HepG2 (cell line): ENCODE results near the gene KIF1B. TPM values are rescaled to one million over a fixed set of nuclear protein-coding genes. Genes with fewer than 3 reads are reported as not detected.
A peak's percentile ranks its signal among the peaks of the same experiment; 100 is the strongest.

ENCODE experiments used
- ATAC-seq: fragments of 200-7000 bp; cut with Tn5 transposase; 3 replicates; pipeline ENCODE4 v1.9.1; 2020; ENCODE audit warnings: mild to moderate bottlenecking, moderate library complexity
- BruUV-seq: library from RNA; stranded (reverse); fragments of 400-500 nt; replicated peaks from 2 replicates; lab custom pipeline; 2021; lab: Mats Ljungman, UMichigan
- CTCF ChIA-PET: fragments of 300-600 bp; formaldehyde crosslinking; extraction: SDS; loops from one replicate; lab custom pipeline; 2021; ENCODE audit warnings: low total read pairs, inconsistent platforms, low intra/inter-chr PET ratio; lab: Yijun Ruan, JAX
- POLR2A ChIA-PET: fragments of 350-600 bp; sonication (Branson Sonifier 250); formaldehyde crosslinking; loops from one replicate; lab custom pipeline; 2020; ENCODE audit warnings: antibody characterized with exemption, inconsistent platforms; lab: Yijun Ruan, JAX
- DNase-seq: peaks from one replicate; pipeline ENCODE4 v3.0.0-alpha.2; 2015; ENCODE audit warnings: low spot score
- FAIRE-seq: peaks from 3 replicates; lab custom pipeline; 2011; peaks lifted over from hg19 to GRCh38; lab: Jason Lieb, UNC
- H2AFZ ChIP-seq: one replicate; pipeline ENCODE4 v1.6.1; 2011; ENCODE audit warnings: low read length, inconsistent platforms
- H3K27ac ChIP-seq: fragments of 300-600 bp; 3 replicates; pipeline ENCODE4 v1.8.0; 2011; ENCODE audit warnings: mixed run types, mild to moderate bottlenecking, mixed read lengths, low read length, inconsistent platforms; ENCODE audit not compliant: insufficient read depth; ENCODE audit errors: extremely low read length
- H3K27me3 ChIP-seq, 2 experiments: fragments of 200-600 bp in 1 of 2; 2 replicates in 1 of 2; 3 replicates in 1 of 2; pipeline versions ENCODE4 v1.6.0 to v1.8.0; 2011; ENCODE audit warnings: low read length in 2 of 2, mild to moderate bottlenecking in 2 of 2, moderate library complexity in 2 of 2, inconsistent platforms in 1 of 2; ENCODE audit not compliant: insufficient read depth in 2 of 2, control insufficient read depth in 1 of 2
- H3K36me3 ChIP-seq, 2 experiments: fragments of 200-600 bp in 1 of 2; replicated peaks in 1 of 2; 2 replicates in 1 of 2; 3 replicates in 1 of 2; pipeline versions ENCODE4 v1.5.1 to v1.8.0; 2011; ENCODE audit warnings: low read length in 2 of 2, inconsistent platforms in 1 of 2; ENCODE audit not compliant: insufficient read depth in 2 of 2, control insufficient read depth in 1 of 2
- H3K4me1 ChIP-seq: 2 replicates; pipeline ENCODE4 v1.5.1; 2012; ENCODE audit warnings: low read length, inconsistent platforms; ENCODE audit not compliant: insufficient read depth
- H3K4me2 ChIP-seq: 2 replicates; pipeline ENCODE4 v1.6.0; 2011; ENCODE audit warnings: low read depth, low read length, inconsistent platforms
- H3K4me3 ChIP-seq, 3 experiments: fragments of 200-600 bp in 1 of 3; sonication (generic), shearing (Covaris generic) in 1 of 3; replicated peaks in 1 of 3; 2 replicates each; pipeline ENCODE4 v1.5.1; 2011 to 2016; ENCODE audit warnings: low read length in 3 of 3, inconsistent platforms in 2 of 3, low read depth in 2 of 3, mild to moderate bottlenecking in 2 of 3, control low read depth in 1 of 3, mixed read lengths in 1 of 3; ENCODE audit not compliant: insufficient read depth in 1 of 3
- H3K79me2 ChIP-seq: one replicate; pipeline ENCODE4 v1.6.1; 2011; ENCODE audit warnings: low read length, inconsistent platforms; ENCODE audit not compliant: insufficient read depth
- H3K9ac ChIP-seq: 2 replicates; pipeline ENCODE4 v1.6.0; 2011; ENCODE audit warnings: mild to moderate bottlenecking, low read depth, low read length, inconsistent platforms; ENCODE audit not compliant: insufficient read depth
- H3K9me3 ChIP-seq: 2 replicates; pipeline ENCODE4 v1.5.1; 2012; ENCODE audit warnings: mild to moderate bottlenecking, low read length
- H4K20me1 ChIP-seq: 2 replicates; pipeline ENCODE4 v1.6.0; 2011; ENCODE audit warnings: inconsistent platforms, mild to moderate bottlenecking, low read length, moderate library complexity; ENCODE audit not compliant: insufficient read depth
- AFF4 ChIP-seq: sonication (generic); formaldehyde crosslinking; IDR thresholded peaks from 2 replicates; pipeline ENCODE4 v1.4.0; 2020; ENCODE audit warnings: missing genetic modification reagents
- ERF ChIP-seq: IDR thresholded peaks from 2 replicates; pipeline ENCODE4 v1.6.1; 2018; ENCODE audit warnings: missing biosample characterization, missing genetic modification reagents
- FOXA3 ChIP-seq: IDR thresholded peaks from 2 replicates; pipeline ENCODE4 v1.6.1; 2016; ENCODE audit warnings: missing genetic modification reagents, missing compliant biosample characterization
- HNRNPLL ChIP-seq: fragments of 200-400 bp; formaldehyde crosslinking; IDR thresholded peaks from 2 replicates; pipeline ENCODE4 v1.6.1; 2017; ENCODE audit warnings: mild to moderate bottlenecking, low read depth, low read length; ENCODE audit not compliant: poor library complexity, severe bottlenecking
- MIER3 ChIP-seq: IDR thresholded peaks from 2 replicates; pipeline ENCODE4 v1.6.1; 2016; ENCODE audit warnings: missing compliant biosample characterization, borderline replicate concordance
- PHF20 ChIP-seq: sonication (generic); formaldehyde crosslinking; IDR thresholded peaks from 2 replicates; pipeline ENCODE4 v1.5.0; 2020; ENCODE audit warnings: mild to moderate bottlenecking, missing genetic modification reagents
- POGK ChIP-seq: sonication (generic); formaldehyde crosslinking; conservative IDR thresholded peaks from 2 replicates; pipeline ENCODE4 v1.8.0; 2022; ENCODE audit warnings: mild to moderate bottlenecking, moderate library complexity, missing genetic modification reagents
- SAP130 ChIP-seq: IDR thresholded peaks from 2 replicates; pipeline ENCODE4 v1.6.1; 2016; ENCODE audit warnings: low read depth
- SOX13 ChIP-seq, 3 experiments: fragments of 450-650 bp in 1 of 3; sonication (generic) in 1 of 3; formaldehyde crosslinking in 1 of 3; IDR thresholded peaks in 2 of 3; conservative IDR thresholded peaks in 1 of 3; 2 replicates each; pipeline versions ENCODE4 v1.5.0 to v1.6.1; 2016 to 2020; ENCODE audit warnings: antibody characterized with exemption in 1 of 3, mild to moderate bottlenecking in 1 of 3, missing compliant biosample characterization in 1 of 3, missing genetic modification reagents in 1 of 3, moderate library complexity in 1 of 3
- SOX6 ChIP-seq, 2 experiments: fragments of 450-650 bp in 1 of 2; sonication (generic) in 1 of 2; formaldehyde crosslinking in 1 of 2; IDR thresholded peaks; 2 replicates each; pipeline versions ENCODE4 v1.4.0 to v1.6.1; 2017 to 2020; ENCODE audit warnings: antibody characterized with exemption in 1 of 2, mild to moderate bottlenecking in 1 of 2, missing genetic modification reagents in 1 of 2
- TEAD3 ChIP-seq: optimal IDR thresholded peaks from 2 replicates; pipeline ENCODE3; 2016; ENCODE audit warnings: borderline replicate concordance
- TIGD3 ChIP-seq: sonication (generic); formaldehyde crosslinking; IDR thresholded peaks from 2 replicates; pipeline ENCODE4 v1.5.1; 2020; ENCODE audit warnings: mild to moderate bottlenecking, missing genetic modification reagents, borderline replicate concordance
- ZNF121 ChIP-seq: sonication (generic); formaldehyde crosslinking; IDR thresholded peaks from 2 replicates; pipeline ENCODE4 v1.5.0; 2020; ENCODE audit warnings: mild to moderate bottlenecking, missing genetic modification reagents
- ZNF224 ChIP-seq: sonication (generic); formaldehyde crosslinking; IDR thresholded peaks from 2 replicates; pipeline ENCODE4 v1.5.0; 2020; ENCODE audit warnings: mild to moderate bottlenecking, missing genetic modification reagents
- ZNF547 ChIP-seq: sonication (generic); formaldehyde crosslinking; IDR thresholded peaks from 2 replicates; pipeline ENCODE4 v1.5.1; 2020; ENCODE audit warnings: mild to moderate bottlenecking, missing genetic modification reagents
- ZNF790 ChIP-seq: sonication (generic); formaldehyde crosslinking; IDR thresholded peaks from 2 replicates; pipeline ENCODE4 v1.8.0; 2022; ENCODE audit warnings: missing genetic modification reagents, mild to moderate bottlenecking, borderline replicate concordance
- WGBS: methylation state at CpG from one replicate; pipeline ENCODE4 v1.1.6; 2017; ENCODE audit warnings: low lambda C conversion rate; 5-methylcytosine and 5-hydroxymethylcytosine counted together
- in situ Hi-C: cut with HindIII; loops from 2 replicates; pipeline ENCODE4 v1.10.0; 2017; ENCODE audit warnings: low pct_unique_long_range_greater_than_20kb; ENCODE audit not compliant: extremely low pct_ligation_motif_present
- intact Hi-C: fragments of 100-400 bp; cut with micrococcal nuclease; formaldehyde crosslinking; loops from one replicate; pipeline ENCODE4 v1.10.0; 2022; ENCODE audit not compliant: unreplicated experiment
- polyA plus RNA-seq, 8 experiments: library from polyadenylated mRNA; depleted of rRNA in 3 of 8; stranded (reverse) in 7 of 8; unstranded in 1 of 8; fragments of >200 nt; fragmentation: Illumina TruSeq in 4 of 8; extraction: Trizol in 4 of 8; gene quantifications; 2 replicates each; pipeline versions ENCODE4 v1.2.1 to v1.2.3, GENCODE V29; 2011 to 2016; ENCODE audit warnings: low read depth in 4 of 8, missing spikeins in 1 of 8, mixed read lengths in 1 of 8; ENCODE audit not compliant: insufficient read depth in 1 of 8
- total RNA-seq, 5 experiments: library from RNA; depleted of rRNA; stranded (reverse); fragments of >200 nt; fragmentation: Illumina TruSeq; extraction: Trizol; gene quantifications; 2 replicates each; pipeline ENCODE4 v1.2.3, GENCODE V29; 2016; ENCODE audit warnings: low read depth in 1 of 5

Gene KIF1B
- total and polyA plus RNA-seq, 2 of the 13 experiments (the other 11 are each of a cell fraction or from before 2014, with no cell fraction given) = 26.7 to 32.5 TPM

GRCh38 chr1:10211805-10212410, 1.5 kb downstream of the KIF1B start:
- FAIRE-seq = peak; percentile 32
- ATAC-seq = peak; percentile 6
- no peaks in the 10 kb centered on the region; a peak in 1 of 5 replicates for H3K27me3 ChIP-seq
- TF ChIP-seq FOXA3 (CRISPR knock-in tag) = 0 out of 2 replicates have a peak, but pooled peaks have one; percentile 12
- TF ChIP-seq TEAD3 (CRISPR knock-in tag) = peak; percentile 4
- no peak for TF ChIP-seq ZNF224 (CRISPR knock-in tag)
- peak; percentile 5; the same call in 1 of the 2 replicates for TF ChIP-seq SAP130 (CRISPR knock-in tag)
- no peak for TF ChIP-seq SOX6 (IDR thresholded peaks at IDR 0.05)
- peak; percentile 34 for TF ChIP-seq SOX6 (CRISPR knock-in tag; IDR thresholded peaks at IDR 0.05)
- peak; percentile 7; the same call in 1 of the 2 replicates for TF ChIP-seq SOX13 (IDR thresholded peaks at IDR 0.05)
- TF ChIP-seq SOX13 (CRISPR knock-in tag; conservative IDR thresholded peaks at IDR 0.05 in 1 of 2, IDR thresholded peaks at IDR 0.05 in 1 of 2) = no peak
- TF ChIP-seq MIER3 (CRISPR knock-in tag) = 0 out of 2 replicates have a peak, but pooled peaks have one; percentile 30
- no peak for TF ChIP-seq ZNF790 (CRISPR knock-in tag)
- 0 out of 2 replicates have a peak, but pooled peaks have one; percentile 30 for TF ChIP-seq PHF20 (CRISPR knock-in tag)
- no peak for TF ChIP-seq ZNF547 (CRISPR knock-in tag)
- no peak for TF ChIP-seq POGK (CRISPR knock-in tag)
- TF ChIP-seq HNRNPLL = no peak
- no peak for TF ChIP-seq ZNF121
- no peak for TF ChIP-seq TIGD3 (CRISPR knock-in tag)
- TF ChIP-seq ERF (CRISPR knock-in tag) = no peak
- TF ChIP-seq AFF4 (CRISPR knock-in tag) = no peak

More at GRCh38 chr1:10211805-10212410, 1.5 kb downstream of the KIF1B start:
- Histone ChIP-seq H4K20me1 (peaks cover 28% of the 10 kb centered on the region), H2AFZ (no peak overlapping the region), H3K4me2 (peak overlapping the region; percentile 90), H3K4me3 (peak overlapping the region; percentile 89 to 93 (median 91)), H3K36me3 (no peaks in the 10 kb centered on the region), H3K79me2 (peaks cover 53% of the 10 kb centered on the region), H3K9ac (peak overlapping the region; percentile 88), H3K27ac (peak overlapping the region; percentile 86), H3K4me1 (peaks cover 57% of the 10 kb centered on the region), H3K9me3 (no peaks in the 10 kb centered on the region)
- in situ Hi-C loops = no loop called here
- no TSS peak for BruUV-seq
- peak; percentile 60 for DNase-seq
- POLR2A ChIA-PET = interaction anchor here (0.7 to 1.5 kb wide), 6 partner anchors 9 to 75 kb away, joined by 3 to 5 read pairs (median 4); no protein-coding TSS in a partner anchor
- CTCF ChIA-PET = no interaction called here
- intact Hi-C loops = loop anchor here (2.0 to 5.0 kb wide), 3 partner anchors 17 to 217 kb away; no protein-coding TSS in a partner anchor
- 3% methylated on average over 11 of the region's 11 CpGs for WGBS
